Measurements from ENCODE around the gene PACSIN1.
A peak's percentile ranks its signal among the peaks of the same experiment; 100 is the strongest.

The PACSIN1 gene

DNA sequence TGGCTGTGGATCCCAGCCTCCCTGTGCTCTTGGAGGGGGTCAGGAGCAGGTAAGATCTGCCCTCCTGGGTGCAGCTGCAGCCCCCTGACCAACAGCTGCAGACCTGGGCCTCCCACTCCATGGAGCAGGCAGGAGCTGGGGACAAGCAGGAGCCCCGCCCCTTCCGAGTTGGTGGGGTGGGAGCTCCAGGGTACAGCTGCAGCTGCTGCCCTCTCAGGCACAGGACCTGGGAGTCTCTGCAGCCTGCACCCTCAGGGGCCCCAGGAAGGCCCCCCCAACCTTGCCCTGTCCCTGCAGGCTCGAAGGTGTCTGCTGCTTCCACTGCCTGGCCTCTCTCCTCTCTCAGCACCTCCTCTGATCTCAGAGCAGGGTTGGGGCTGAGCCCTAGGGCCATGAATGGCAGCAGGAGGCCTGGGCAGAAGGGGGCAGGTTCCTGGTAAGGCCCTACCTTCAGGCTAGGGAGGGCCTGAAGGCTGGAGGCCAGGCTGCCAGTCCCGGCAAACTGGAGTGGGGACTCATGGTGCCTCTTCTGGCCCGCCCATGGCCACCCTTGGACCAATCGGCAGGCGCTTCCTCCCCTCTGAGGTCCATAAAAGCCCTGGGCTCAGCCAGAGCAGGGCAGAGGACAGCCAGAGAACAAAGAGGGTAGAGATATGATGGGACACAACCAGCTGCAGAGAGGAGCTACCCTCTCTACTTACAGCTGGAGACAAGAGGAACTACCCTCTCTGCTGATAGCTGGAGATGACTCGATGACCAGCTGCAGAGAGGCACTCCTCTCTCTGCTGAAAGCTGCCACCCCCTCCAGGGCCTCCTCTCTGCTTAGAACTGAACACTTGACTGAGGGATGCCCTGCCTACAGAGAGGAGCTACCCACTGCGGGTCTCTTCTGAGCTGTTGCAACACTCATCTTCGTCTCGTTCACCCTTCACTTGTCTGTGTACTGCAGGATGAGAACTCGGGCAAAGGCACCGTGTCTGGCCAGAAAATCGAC lies 7.8 kb upstream of the PACSIN1 start:
- TF ChIP-seq, protein P1, sequence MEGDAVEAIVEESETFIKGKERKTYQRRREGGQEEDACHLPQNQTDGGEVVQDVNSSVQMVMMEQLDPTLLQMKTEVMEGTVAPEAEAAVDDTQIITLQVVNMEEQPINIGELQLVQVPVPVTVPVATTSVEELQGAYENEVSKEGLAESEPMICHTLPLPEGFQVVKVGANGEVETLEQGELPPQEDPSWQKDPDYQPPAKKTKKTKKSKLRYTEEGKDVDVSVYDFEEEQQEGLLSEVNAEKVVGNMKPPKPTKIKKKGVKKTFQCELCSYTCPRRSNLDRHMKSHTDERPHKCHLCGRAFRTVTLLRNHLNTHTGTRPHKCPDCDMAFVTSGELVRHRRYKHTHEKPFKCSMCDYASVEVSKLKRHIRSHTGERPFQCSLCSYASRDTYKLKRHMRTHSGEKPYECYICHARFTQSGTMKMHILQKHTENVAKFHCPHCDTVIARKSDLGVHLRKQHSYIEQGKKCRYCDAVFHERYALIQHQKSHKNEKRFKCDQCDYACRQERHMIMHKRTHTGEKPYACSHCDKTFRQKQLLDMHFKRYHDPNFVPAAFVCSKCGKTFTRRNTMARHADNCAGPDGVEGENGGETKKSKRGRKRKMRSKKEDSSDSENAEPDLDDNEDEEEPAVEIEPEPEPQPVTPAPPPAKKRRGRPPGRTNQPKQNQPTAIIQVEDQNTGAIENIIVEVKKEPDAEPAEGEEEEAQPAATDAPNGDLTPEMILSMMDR (IDR thresholded peaks at IDR 0.05; ENCODE audit: low read depth, low read length, missing control alignments): no peak
- DNase-seq (ENCODE audit: low read depth): no peak
- no peak overlapping the region for H3K4me3 ChIP-seq (ENCODE audit: low read depth, low read length)

GRCh38 chr6:34459899-34460593 lies 5.8 kb upstream of the PACSIN1 start:
- no peak overlapping the region for H3K4me3 ChIP-seq (ENCODE audit: low read depth, low read length)
- TF ChIP-seq, protein P1 (IDR thresholded peaks at IDR 0.05; ENCODE audit: low read depth, low read length, missing control alignments): peak; percentile 84
- peak; percentile 39 for DNase-seq (ENCODE audit: low read depth)

GRCh38 chr6:34460796-34461507 lies 4.9 kb upstream of the PACSIN1 start:
- no peak for DNase-seq (ENCODE audit: low read depth)
- TF ChIP-seq, protein P1 (IDR thresholded peaks at IDR 0.05; ENCODE audit: low read depth, low read length, missing control alignments): no peak
- H3K4me3 ChIP-seq (ENCODE audit: low read depth, low read length): no peak overlapping the region

GRCh38 chr6:34462010-34462409 lies 3.9 kb upstream of the PACSIN1 start:
- TF ChIP-seq, protein P1 (IDR thresholded peaks at IDR 0.05; ENCODE audit: low read depth, low read length, missing control alignments): no peak
- H3K4me3 ChIP-seq (ENCODE audit: low read depth, low read length): no peak overlapping the region
- no peak for DNase-seq (ENCODE audit: low read depth)

- H3K4me3 ChIP-seq (ENCODE audit: low read depth, low read length): no peak overlapping the region
- TF ChIP-seq, protein P1 (IDR thresholded peaks at IDR 0.05; ENCODE audit: low read depth, low read length, missing control alignments): no peak
- DNase-seq (ENCODE audit: low read depth): no peak
Measured at GRCh38 chr6:34462551-34462971, 3.3 kb upstream of the PACSIN1 start.

GRCh38 chr6:34463299-34463698 lies 2.6 kb upstream of the PACSIN1 start:
- H3K4me3 ChIP-seq (ENCODE audit: low read depth, low read length): no peak overlapping the region
- TF ChIP-seq, protein P1 (IDR thresholded peaks at IDR 0.05; ENCODE audit: low read depth, low read length, missing control alignments): no peak
- no peak for DNase-seq (ENCODE audit: low read depth)

All from GM12864 (cell line).